GM23338 (cell line): ENCODE measurements around the gene EGFR. TPM values are rescaled to one million over a fixed set of nuclear protein-coding genes. Genes with fewer than 3 reads are reported as not detected.

ENCODE experiments used
- ATAC-seq: fragments of 200-7000 bp; cut with Tn5 transposase; 3 replicates; pipeline ENCODE4 v1.9.1; 2020
- DNase-seq: peaks from one replicate; pipeline ENCODE4 v3.0.0-alpha.2; 2015; ENCODE audit warnings: low spot score
- H2AFZ ChIP-seq: fragments of 200-600 bp; sonication (generic); 2 replicates; pipeline ENCODE4 v1.8.0; 2016; ENCODE audit warnings: antibody characterized with exemption, mild to moderate bottlenecking, moderate library complexity
- H3F3A ChIP-seq: fragments of 200-600 bp; sonication (generic); replicated peaks from 2 replicates; pipeline ENCODE4 v1.8.0; 2017; ENCODE audit warnings: antibody characterized with exemption, mixed run types, low read depth
- H3K27ac ChIP-seq: fragments of 200-600 bp; sonication (generic); 2 replicates; pipeline ENCODE4 v1.6.1; 2016; ENCODE audit warnings: low read depth
- H3K27me3 ChIP-seq: fragments of 200-600 bp; sonication (generic); 2 replicates; pipeline ENCODE4 v1.8.0; 2016; ENCODE audit warnings: mild to moderate bottlenecking, mixed run types, moderate library complexity; ENCODE audit not compliant: insufficient read depth
- H3K36me3 ChIP-seq: fragments of 200-600 bp; sonication (generic); 2 replicates; pipeline ENCODE4 v1.8.0; 2016; ENCODE audit warnings: mild to moderate bottlenecking; ENCODE audit not compliant: insufficient read depth
- H3K4me1 ChIP-seq: fragments of 200-600 bp; sonication (generic); 2 replicates; pipeline ENCODE4 v1.8.0; 2016; ENCODE audit warnings: mild to moderate bottlenecking, moderate library complexity; ENCODE audit not compliant: insufficient read depth
- H3K4me2 ChIP-seq: fragments of 200-600 bp; sonication (generic); 2 replicates; pipeline ENCODE4 v1.7.1; 2017; ENCODE audit warnings: mixed run types
- H3K4me3 ChIP-seq: fragments of 200-600 bp; sonication (generic); 2 replicates; pipeline ENCODE4 v1.6.1; 2016; ENCODE audit warnings: mixed run types
- H3K79me2 ChIP-seq: fragments of 200-600 bp; sonication (generic); replicated peaks from 2 replicates; pipeline ENCODE4 v1.8.0; 2017; ENCODE audit warnings: mild to moderate bottlenecking; ENCODE audit not compliant: insufficient read depth
- H3K9me2 ChIP-seq: fragments of 200-600 bp; sonication (generic); 2 replicates; pipeline ENCODE4 v1.8.0; 2017; ENCODE audit not compliant: insufficient read depth
- H4K20me1 ChIP-seq: fragments of 200-600 bp; sonication (generic); replicated peaks from 2 replicates; pipeline ENCODE4 v1.8.0; 2017; ENCODE audit warnings: mild to moderate bottlenecking; ENCODE audit not compliant: insufficient read depth
- H3K27ac Mint-ChIP-seq: 2 replicates; pipeline ENCODE4 v1.8.0; 2020; ENCODE audit warnings: inconsistent platforms, mild to moderate bottlenecking, moderate library complexity, mixed read lengths
- H3K27me3 Mint-ChIP-seq: 3 replicates; pipeline ENCODE4 v1.8.0; 2022; ENCODE audit warnings: low read depth, mild to moderate bottlenecking, moderate library complexity, mixed read lengths, inconsistent platforms; ENCODE audit not compliant: insufficient read depth, poor library complexity
- H3K36me3 Mint-ChIP-seq: 3 replicates; pipeline ENCODE4 v1.8.0; 2021; ENCODE audit warnings: low read depth, mild to moderate bottlenecking, inconsistent platforms, moderate library complexity, mixed read lengths
- H3K4me1 Mint-ChIP-seq: 3 replicates; pipeline ENCODE4 v1.8.0; 2020; ENCODE audit warnings: mild to moderate bottlenecking, inconsistent platforms, mixed read lengths
- H3K4me3 Mint-ChIP-seq: 3 replicates; pipeline ENCODE4 v1.8.0; 2021; ENCODE audit warnings: moderate library complexity, mild to moderate bottlenecking, inconsistent platforms, mixed read lengths
- H3K9me3 Mint-ChIP-seq: 3 replicates; pipeline ENCODE4 v1.8.0; 2020; ENCODE audit warnings: moderate library complexity, mild to moderate bottlenecking, inconsistent platforms, mixed read lengths
- CREB1 ChIP-seq: fragments of 250-450 bp; sonication (Bioruptor Pico); IDR thresholded peaks from 2 replicates; pipeline ENCODE4 v1.5.0; 2020; ENCODE audit warnings: low read depth, mild to moderate bottlenecking, moderate library complexity
- EZH2 ChIP-seq: fragments of 200-600 bp; sonication (generic); IDR thresholded peaks from one replicate; pipeline ENCODE4 v1.8.0; 2017; ENCODE audit warnings: antibody characterized with exemption, mild to moderate bottlenecking, low read depth; ENCODE audit not compliant: unreplicated experiment
- JUNB ChIP-seq: IDR thresholded peaks from one replicate; pipeline ENCODE4 v1.6.1; 2016; ENCODE audit warnings: antibody characterized with exemption; ENCODE audit not compliant: unreplicated experiment
- NANOG ChIP-seq: IDR thresholded peaks from 2 replicates; pipeline ENCODE4 v1.6.1; 2016; ENCODE audit warnings: antibody characterized with exemption, borderline replicate concordance
- POLR2AphosphoS5 ChIP-seq: IDR thresholded peaks from 2 replicates; pipeline ENCODE4 v1.6.1; 2016; ENCODE audit warnings: antibody characterized with exemption, low read depth
- STAT1 ChIP-seq: IDR thresholded peaks from one replicate; pipeline ENCODE4 v1.6.1; 2016; ENCODE audit warnings: antibody characterized with exemption; ENCODE audit not compliant: unreplicated experiment
- ZNF114 ChIP-seq: fragments of 250-450 bp; sonication (Bioruptor Pico); IDR thresholded peaks from 2 replicates; pipeline ENCODE4 v1.5.0; 2020; ENCODE audit warnings: mild to moderate bottlenecking, moderate library complexity
- ZNF331 ChIP-seq: fragments of 250-450 bp; sonication (Bioruptor Pico); IDR thresholded peaks from 2 replicates; pipeline ENCODE4 v1.5.0; 2020; ENCODE audit warnings: low read depth, mild to moderate bottlenecking, moderate library complexity
- polyA plus RNA-seq: library from polyadenylated mRNA; unstranded; fragments of >200 nt; fragmentation: Nextera tagmentation; extraction: Ambion mirVana; gene quantifications from 2 replicates; pipeline ENCODE4 v1.2.1, GENCODE V29; 2016
- total RNA-seq: library from RNA; depleted of rRNA; stranded (reverse); fragments of >200 nt; shearing (Covaris generic); gene quantifications from 2 replicates; pipeline ENCODE4 v1.2.3, GENCODE V29; 2014
- TF ChIP-seq, protein P1 (sequence below): IDR thresholded peaks from one replicate; pipeline ENCODE4 v1.6.1; 2018; ENCODE audit warnings: antibody characterized with exemption; ENCODE audit not compliant: unreplicated experiment
- TF ChIP-seq, protein P2 (sequence below), 2 experiments: fragments of 200-600 bp in 1 of 2; sonication (generic) in 1 of 2; conservative IDR thresholded peaks; 2 replicates each; pipeline versions ENCODE4 v1.5.1 to v1.6.1; 2016 to 2017; ENCODE audit warnings: antibody characterized with exemption in 2 of 2, low read depth in 2 of 2, mild to moderate bottlenecking in 2 of 2, moderate library complexity in 1 of 2

EGFR gene
- total and polyA plus RNA-seq, 2 experiments from 2014 or later, result 1.5 to 4.5 TPM

DNA sequence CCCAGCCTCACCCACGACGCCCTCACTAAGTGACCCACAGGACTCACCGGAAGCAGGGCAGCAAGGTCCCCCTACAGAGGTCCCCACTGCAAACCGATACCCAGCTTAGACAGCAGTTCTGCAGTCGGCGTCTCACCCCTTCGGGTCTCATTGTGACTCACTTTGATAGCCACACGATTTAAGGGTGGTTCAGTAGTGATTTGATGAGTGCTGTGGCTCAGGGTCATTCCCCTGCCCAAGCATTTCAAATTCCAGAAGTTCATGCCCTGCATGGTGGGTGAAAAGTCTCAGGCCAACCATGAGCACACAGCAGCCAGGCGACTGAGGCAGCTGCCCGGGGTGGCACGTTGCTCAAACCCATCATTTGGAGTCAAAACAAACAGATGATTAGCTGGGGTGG is 93.2 kb downstream of the EGFR start:
- no peaks in the 10 kb centered on the region for H3K9me3 Mint-ChIP-seq
- TF ChIP-seq JUNB, result no peak
- H3F3A ChIP-seq, result no peaks in the 10 kb centered on the region
- 0 out of 2 replicates have a peak, but pooled peaks cover 5% of the 10 kb centered on the region for H3K9me2 ChIP-seq
- H3K36me3 ChIP-seq, result no peaks in the 10 kb centered on the region
- no peak overlapping the region for H3K4me2 ChIP-seq
- ATAC-seq, result no peak
- H3K79me2 ChIP-seq, result no peaks in the 10 kb centered on the region
- DNase-seq, result no peak
- no peak overlapping the region for H3K27ac ChIP-seq
- no peaks in the 10 kb centered on the region for H3K27me3 ChIP-seq
- H3K4me3 Mint-ChIP-seq, result no peak overlapping the region
- H3K27ac Mint-ChIP-seq, result no peak overlapping the region
- H3K4me1 Mint-ChIP-seq, result peaks cover 34% of the 10 kb centered on the region
- H3K27me3 Mint-ChIP-seq, result peaks cover 3% of the 10 kb centered on the region
- H3K4me1 ChIP-seq, result peaks cover 39% of the 10 kb centered on the region
- H3K36me3 Mint-ChIP-seq, result no peaks in the 10 kb centered on the region
- H4K20me1 ChIP-seq, result no peaks in the 10 kb centered on the region
- no peak overlapping the region for H3K4me3 ChIP-seq
- no peak overlapping the region for H2AFZ ChIP-seq

DNA sequence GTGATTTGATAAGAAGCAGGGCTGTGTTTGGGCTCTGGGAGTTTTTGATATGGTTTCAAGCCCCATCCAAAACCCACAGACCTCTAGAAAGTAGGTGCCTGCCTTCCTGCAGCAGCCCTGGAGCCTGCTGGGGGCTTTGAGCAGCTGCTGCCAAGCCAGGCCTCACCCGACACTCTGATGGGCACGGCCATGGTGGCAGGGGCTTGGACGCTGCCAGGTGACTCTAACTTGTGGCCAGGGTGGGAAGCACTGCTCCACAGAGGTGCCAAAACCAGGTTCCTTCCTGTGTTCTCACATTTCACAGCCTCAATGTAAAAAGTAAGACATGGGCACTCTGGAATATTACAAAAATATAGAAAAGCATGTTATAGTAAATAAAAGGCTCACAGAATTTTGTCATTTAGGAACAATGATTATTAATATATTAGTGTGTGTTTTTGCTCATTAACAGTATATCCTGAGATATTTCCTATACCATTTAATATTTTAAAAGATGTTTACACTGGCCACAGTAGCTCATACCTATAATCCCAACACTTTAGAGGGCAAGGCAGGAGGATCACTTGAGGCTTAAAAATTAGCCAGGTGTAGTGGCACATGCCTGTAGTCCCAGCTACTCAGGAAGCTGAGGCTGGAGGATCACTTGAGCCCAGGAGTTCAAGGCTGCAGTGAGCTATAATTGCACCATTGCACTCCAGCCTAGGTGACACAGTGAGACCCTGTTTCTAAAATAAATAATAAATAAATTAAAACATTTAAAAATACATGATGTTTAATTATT is 95.1 kb downstream of the EGFR start:
- Mint-ChIP-seq H3K4me1 (peaks cover 19% of the 10 kb centered on the region), H3K27me3 (peaks cover 1% of the 10 kb centered on the region), H3K9me3 (no peaks in the 10 kb centered on the region), H3K36me3 (no peaks in the 10 kb centered on the region), H3K27ac (no peak overlapping the region), H3K4me3 (no peak overlapping the region)
- no peaks in the 10 kb centered on the region for H3K36me3 ChIP-seq
- ATAC-seq (no peak), DNase-seq (no peak)
- peaks cover 21% of the 10 kb centered on the region for H3K4me1 ChIP-seq
- H3F3A ChIP-seq, result no peaks in the 10 kb centered on the region
- no peaks in the 10 kb centered on the region for H3K27me3 ChIP-seq
- H3K4me3 ChIP-seq, result no peak overlapping the region
- H2AFZ ChIP-seq, result no peak overlapping the region
- no peak overlapping the region for H3K4me2 ChIP-seq
- no peak overlapping the region for H3K27ac ChIP-seq
- H3K79me2 ChIP-seq, result no peaks in the 10 kb centered on the region
- TF ChIP-seq NANOG (no peak), CREB1 (CRISPR knock-in tag) (no peak), EZH2 (no peak), STAT1 (no peak), POLR2AphosphoS5 (no peak), ZNF331 (no peak), ZNF114 (CRISPR knock-in tag) (no peak)
- TF ChIP-seq, protein P1, sequence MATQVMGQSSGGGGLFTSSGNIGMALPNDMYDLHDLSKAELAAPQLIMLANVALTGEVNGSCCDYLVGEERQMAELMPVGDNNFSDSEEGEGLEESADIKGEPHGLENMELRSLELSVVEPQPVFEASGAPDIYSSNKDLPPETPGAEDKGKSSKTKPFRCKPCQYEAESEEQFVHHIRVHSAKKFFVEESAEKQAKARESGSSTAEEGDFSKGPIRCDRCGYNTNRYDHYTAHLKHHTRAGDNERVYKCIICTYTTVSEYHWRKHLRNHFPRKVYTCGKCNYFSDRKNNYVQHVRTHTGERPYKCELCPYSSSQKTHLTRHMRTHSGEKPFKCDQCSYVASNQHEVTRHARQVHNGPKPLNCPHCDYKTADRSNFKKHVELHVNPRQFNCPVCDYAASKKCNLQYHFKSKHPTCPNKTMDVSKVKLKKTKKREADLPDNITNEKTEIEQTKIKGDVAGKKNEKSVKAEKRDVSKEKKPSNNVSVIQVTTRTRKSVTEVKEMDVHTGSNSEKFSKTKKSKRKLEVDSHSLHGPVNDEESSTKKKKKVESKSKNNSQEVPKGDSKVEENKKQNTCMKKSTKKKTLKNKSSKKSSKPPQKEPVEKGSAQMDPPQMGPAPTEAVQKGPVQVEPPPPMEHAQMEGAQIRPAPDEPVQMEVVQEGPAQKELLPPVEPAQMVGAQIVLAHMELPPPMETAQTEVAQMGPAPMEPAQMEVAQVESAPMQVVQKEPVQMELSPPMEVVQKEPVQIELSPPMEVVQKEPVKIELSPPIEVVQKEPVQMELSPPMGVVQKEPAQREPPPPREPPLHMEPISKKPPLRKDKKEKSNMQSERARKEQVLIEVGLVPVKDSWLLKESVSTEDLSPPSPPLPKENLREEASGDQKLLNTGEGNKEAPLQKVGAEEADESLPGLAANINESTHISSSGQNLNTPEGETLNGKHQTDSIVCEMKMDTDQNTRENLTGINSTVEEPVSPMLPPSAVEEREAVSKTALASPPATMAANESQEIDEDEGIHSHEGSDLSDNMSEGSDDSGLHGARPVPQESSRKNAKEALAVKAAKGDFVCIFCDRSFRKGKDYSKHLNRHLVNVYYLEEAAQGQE, result no peak
- TF ChIP-seq, protein P2, sequence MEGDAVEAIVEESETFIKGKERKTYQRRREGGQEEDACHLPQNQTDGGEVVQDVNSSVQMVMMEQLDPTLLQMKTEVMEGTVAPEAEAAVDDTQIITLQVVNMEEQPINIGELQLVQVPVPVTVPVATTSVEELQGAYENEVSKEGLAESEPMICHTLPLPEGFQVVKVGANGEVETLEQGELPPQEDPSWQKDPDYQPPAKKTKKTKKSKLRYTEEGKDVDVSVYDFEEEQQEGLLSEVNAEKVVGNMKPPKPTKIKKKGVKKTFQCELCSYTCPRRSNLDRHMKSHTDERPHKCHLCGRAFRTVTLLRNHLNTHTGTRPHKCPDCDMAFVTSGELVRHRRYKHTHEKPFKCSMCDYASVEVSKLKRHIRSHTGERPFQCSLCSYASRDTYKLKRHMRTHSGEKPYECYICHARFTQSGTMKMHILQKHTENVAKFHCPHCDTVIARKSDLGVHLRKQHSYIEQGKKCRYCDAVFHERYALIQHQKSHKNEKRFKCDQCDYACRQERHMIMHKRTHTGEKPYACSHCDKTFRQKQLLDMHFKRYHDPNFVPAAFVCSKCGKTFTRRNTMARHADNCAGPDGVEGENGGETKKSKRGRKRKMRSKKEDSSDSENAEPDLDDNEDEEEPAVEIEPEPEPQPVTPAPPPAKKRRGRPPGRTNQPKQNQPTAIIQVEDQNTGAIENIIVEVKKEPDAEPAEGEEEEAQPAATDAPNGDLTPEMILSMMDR (conservative IDR thresholded peaks at IDR 0.05; ENCODE audit: low read depth in 2 of 2), result no peak
- no peaks in the 10 kb centered on the region for H3K9me2 ChIP-seq
- H4K20me1 ChIP-seq, result no peaks in the 10 kb centered on the region
